HepG2 (cell line): Measurements from ENCODE around the gene GNPDA1. TPM values are rescaled to one million over a fixed set of nuclear protein-coding genes. Genes with fewer than 3 reads are reported as not detected.
A peak's percentile ranks its signal among the peaks of the same experiment; 100 is the strongest.

Experiments used
- MED1 ChIP-seq: sonication (generic); formaldehyde crosslinking; IDR thresholded peaks from 2 replicates; pipeline ENCODE4 v1.4.0; 2020; ENCODE audit warnings: missing genetic modification reagents
- MYC ChIP-seq: sonication (generic); formaldehyde crosslinking; IDR thresholded peaks from 2 replicates; pipeline ENCODE4 v1.9.0; 2021; ENCODE audit warnings: missing genetic modification reagents, borderline replicate concordance
- NFAT5 ChIP-seq: sonication (generic); formaldehyde crosslinking; IDR thresholded peaks from 2 replicates; pipeline ENCODE4 v1.4.0; 2020; ENCODE audit warnings: missing genetic modification reagents
- NFYB ChIP-seq: sonication (generic); formaldehyde crosslinking; IDR thresholded peaks from 2 replicates; pipeline ENCODE4 v1.4.0; 2020; ENCODE audit warnings: missing genetic modification reagents
- SMAD3 ChIP-seq: sonication (generic); formaldehyde crosslinking; IDR thresholded peaks from 2 replicates; pipeline ENCODE4 v1.4.0; 2020; ENCODE audit warnings: missing genetic modification reagents
- TOE1 ChIP-seq: sonication (generic); formaldehyde crosslinking; IDR thresholded peaks from 2 replicates; pipeline ENCODE4 v1.4.0; 2020; ENCODE audit warnings: mild to moderate bottlenecking, missing genetic modification reagents
- TRAFD1 ChIP-seq: sonication (generic); formaldehyde crosslinking; IDR thresholded peaks from 2 replicates; pipeline ENCODE4 v1.5.1; 2020; ENCODE audit warnings: missing genetic modification reagents, mild to moderate bottlenecking, borderline replicate concordance
- ZFP37 ChIP-seq: sonication (generic); formaldehyde crosslinking; IDR thresholded peaks from 2 replicates; pipeline ENCODE4 v1.4.0; 2020; ENCODE audit warnings: missing genetic modification reagents, borderline replicate concordance
- ZNF3 ChIP-seq: IDR thresholded peaks from 2 replicates; pipeline ENCODE4 v1.7.0; 2017; ENCODE audit warnings: inconsistent platforms
- ZNF567 ChIP-seq: sonication (generic); formaldehyde crosslinking; IDR thresholded peaks from 2 replicates; pipeline ENCODE4 v1.8.1; 2023; ENCODE audit warnings: mild to moderate bottlenecking, missing genetic modification reagents, borderline replicate concordance
- ZNF713 ChIP-seq: sonication (generic); formaldehyde crosslinking; IDR thresholded peaks from 2 replicates; pipeline ENCODE4 v1.4.0; 2020; ENCODE audit warnings: mild to moderate bottlenecking, missing genetic modification reagents
- ZSCAN12 ChIP-seq: sonication (generic); formaldehyde crosslinking; IDR thresholded peaks from 2 replicates; pipeline ENCODE4 v1.9.0; 2021; ENCODE audit warnings: mild to moderate bottlenecking, missing genetic modification reagents
- polyA plus RNA-seq, 8 experiments: library from polyadenylated mRNA; depleted of rRNA in 3 of 8; stranded (reverse) in 7 of 8; unstranded in 1 of 8; fragments of >200 nt; fragmentation: Illumina TruSeq in 4 of 8; extraction: Trizol in 4 of 8; gene quantifications; 2 replicates each; pipeline versions ENCODE4 v1.2.1 to v1.2.3, GENCODE V29; 2011 to 2016; ENCODE audit warnings: low read depth in 4 of 8, missing spikeins in 1 of 8, mixed read lengths in 1 of 8; ENCODE audit not compliant: insufficient read depth in 1 of 8
- total RNA-seq, 5 experiments: library from RNA; depleted of rRNA; stranded (reverse); fragments of >200 nt; fragmentation: Illumina TruSeq; extraction: Trizol; gene quantifications; 2 replicates each; pipeline ENCODE4 v1.2.3, GENCODE V29; 2016; ENCODE audit warnings: low read depth in 1 of 5
- TF ChIP-seq, protein P1 (sequence below): IDR thresholded peaks from 2 replicates; pipeline ENCODE4 v1.6.1; 2016
- TF ChIP-seq, protein P2 (sequence below): sonication (generic); formaldehyde crosslinking; IDR thresholded peaks from 2 replicates; pipeline ENCODE4 v1.4.0; 2020; ENCODE audit warnings: mild to moderate bottlenecking, missing genetic modification reagents
- TF ChIP-seq, protein P3 (sequence below): sonication (generic); formaldehyde crosslinking; IDR thresholded peaks from 2 replicates; pipeline ENCODE4 v1.5.0; 2020; ENCODE audit warnings: missing genetic modification reagents

GNPDA1 gene
- total and polyA plus RNA-seq, 2 of the 13 experiments (the other 11 are each of a cell fraction or from before 2014, with no cell fraction given), result 6.0 to 54.1 TPM

GRCh38 chr5:142012792-142013388 is at the start of gene GNPDA1 (continued):
- TF ChIP-seq NFAT5 (no peak; the same call in 1 of the 2 replicates), TOE1 (CRISPR knock-in tag) (no peak), TRAFD1 (CRISPR knock-in tag) (no peak), ZNF713 (CRISPR knock-in tag) (no peak), ZNF3 (CRISPR knock-in tag) (no peak), NFYB (no peak), ZNF567 (CRISPR knock-in tag) (no peak), MED1 (CRISPR knock-in tag) (0 out of 2 replicates have a peak, but pooled peaks have one; percentile 17), ZSCAN12 (CRISPR knock-in tag) (peak; percentile 61; the same call in 1 of the 2 replicates), MYC (CRISPR knock-in tag) (peak; percentile 80), SMAD3 (CRISPR knock-in tag) (no peak), ZFP37 (CRISPR knock-in tag) (no peak)
- TF ChIP-seq, protein P1, sequence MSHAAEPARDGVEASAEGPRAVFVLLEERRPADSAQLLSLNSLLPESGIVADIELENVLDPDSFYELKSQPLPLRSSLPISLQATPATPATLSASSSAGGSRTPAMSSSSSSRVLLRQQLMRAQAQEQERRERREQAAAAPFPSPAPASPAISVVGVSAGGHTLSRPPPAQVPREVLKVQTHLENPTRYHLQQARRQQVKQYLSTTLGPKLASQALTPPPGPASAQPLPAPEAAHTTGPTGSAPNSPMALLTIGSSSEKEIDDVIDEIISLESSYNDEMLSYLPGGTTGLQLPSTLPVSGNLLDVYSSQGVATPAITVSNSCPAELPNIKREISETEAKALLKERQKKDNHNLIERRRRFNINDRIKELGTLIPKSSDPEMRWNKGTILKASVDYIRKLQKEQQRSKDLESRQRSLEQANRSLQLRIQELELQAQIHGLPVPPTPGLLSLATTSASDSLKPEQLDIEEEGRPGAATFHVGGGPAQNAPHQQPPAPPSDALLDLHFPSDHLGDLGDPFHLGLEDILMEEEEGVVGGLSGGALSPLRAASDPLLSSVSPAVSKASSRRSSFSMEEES (CRISPR knock-in tag), result peak; percentile 66
- TF ChIP-seq, protein P2, sequence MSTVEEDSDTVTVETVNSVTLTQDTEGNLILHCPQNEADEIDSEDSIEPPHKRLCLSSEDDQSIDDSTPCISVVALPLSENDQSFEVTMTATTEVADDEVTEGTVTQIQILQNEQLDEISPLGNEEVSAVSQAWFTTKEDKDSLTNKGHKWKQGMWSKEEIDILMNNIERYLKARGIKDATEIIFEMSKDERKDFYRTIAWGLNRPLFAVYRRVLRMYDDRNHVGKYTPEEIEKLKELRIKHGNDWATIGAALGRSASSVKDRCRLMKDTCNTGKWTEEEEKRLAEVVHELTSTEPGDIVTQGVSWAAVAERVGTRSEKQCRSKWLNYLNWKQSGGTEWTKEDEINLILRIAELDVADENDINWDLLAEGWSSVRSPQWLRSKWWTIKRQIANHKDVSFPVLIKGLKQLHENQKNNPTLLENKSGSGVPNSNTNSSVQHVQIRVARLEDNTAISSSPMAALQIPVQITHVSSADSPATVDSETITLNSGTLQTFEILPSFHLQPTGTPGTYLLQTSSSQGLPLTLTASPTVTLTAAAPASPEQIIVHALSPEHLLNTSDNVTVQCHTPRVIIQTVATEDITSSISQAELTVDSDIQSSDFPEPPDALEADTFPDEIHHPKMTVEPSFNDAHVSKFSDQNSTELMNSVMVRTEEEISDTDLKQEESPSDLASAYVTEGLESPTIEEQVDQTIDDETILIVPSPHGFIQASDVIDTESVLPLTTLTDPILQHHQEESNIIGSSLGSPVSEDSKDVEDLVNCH (CRISPR knock-in tag), result no peak
- TF ChIP-seq, protein P3, sequence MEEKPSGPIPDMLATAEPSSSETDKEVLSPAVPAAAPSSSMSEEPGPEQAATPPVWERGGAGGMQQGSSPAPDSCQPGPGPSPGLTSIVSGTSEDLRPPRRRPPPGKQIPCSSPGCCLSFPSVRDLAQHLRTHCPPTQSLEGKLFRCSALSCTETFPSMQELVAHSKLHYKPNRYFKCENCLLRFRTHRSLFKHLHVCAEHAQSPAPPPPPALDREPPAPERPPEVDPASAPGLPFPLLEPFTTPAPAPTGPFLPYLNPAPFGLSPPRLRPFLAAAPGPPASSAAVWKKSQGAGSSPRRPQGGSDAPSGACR (CRISPR knock-in tag), result no peak
